ENCODE data around the gene WAPL.

Gene WAPL

GRCh38 chr10:86437447-86437846, 84.1 kb downstream of the WAPL start:
- Histone ChIP-seq H3K27ac (ENCODE audit: low read depth, low read length) (no peak overlapping the region), H3K9ac (ENCODE audit: low read depth, low read length) (no peak overlapping the region), H3K4me1 (ENCODE audit: control insufficient read depth, insufficient read depth, low read length) (peaks cover 32% of the 10 kb centered on the region), H3K36me3 (ENCODE audit: control insufficient read depth, insufficient read depth, low read length) (peaks cover 70% of the 10 kb centered on the region), H3K9me3 (ENCODE audit: control insufficient read depth, insufficient read depth, low read length) (no peaks in the 10 kb centered on the region), H3K27me3 (ENCODE audit: control insufficient read depth, insufficient read depth, low read length) (no peaks in the 10 kb centered on the region), H3K4me3 (ENCODE audit: low read depth, low read length) (no peak overlapping the region)

GRCh38 chr10:86436963-86437362, 84.6 kb downstream of the WAPL start:
- H3K4me1 ChIP-seq (ENCODE audit: control insufficient read depth, insufficient read depth, low read length), result peaks cover 32% of the 10 kb centered on the region
- H3K27me3 ChIP-seq (ENCODE audit: control insufficient read depth, insufficient read depth, low read length), result no peaks in the 10 kb centered on the region
- H3K27ac ChIP-seq (ENCODE audit: low read depth, low read length), result no peak overlapping the region
- no peak overlapping the region for H3K9ac ChIP-seq (ENCODE audit: low read depth, low read length)
- no peak overlapping the region for H3K4me3 ChIP-seq (ENCODE audit: low read depth, low read length)
- H3K36me3 ChIP-seq (ENCODE audit: control insufficient read depth, insufficient read depth, low read length), result peaks cover 65% of the 10 kb centered on the region
- no peaks in the 10 kb centered on the region for H3K9me3 ChIP-seq (ENCODE audit: control insufficient read depth, insufficient read depth, low read length)

- peaks cover 32% of the 10 kb centered on the region for H3K4me1 ChIP-seq (ENCODE audit: control insufficient read depth, insufficient read depth, low read length)
- no peak overlapping the region for H3K27ac ChIP-seq (ENCODE audit: low read depth, low read length)
- no peaks in the 10 kb centered on the region for H3K27me3 ChIP-seq (ENCODE audit: control insufficient read depth, insufficient read depth, low read length)
- H3K9ac ChIP-seq (ENCODE audit: low read depth, low read length), result no peak overlapping the region
- H3K4me3 ChIP-seq (ENCODE audit: low read depth, low read length), result no peak overlapping the region
- peaks cover 44% of the 10 kb centered on the region for H3K36me3 ChIP-seq (ENCODE audit: control insufficient read depth, insufficient read depth, low read length)
- H3K9me3 ChIP-seq (ENCODE audit: control insufficient read depth, insufficient read depth, low read length), result no peaks in the 10 kb centered on the region
These were observed 86.9 kb downstream of the WAPL start for GRCh38 chr10:86434656-86435055.

GRCh38 chr10:86423739-86424138, 97.9 kb downstream of the WAPL start:
- no peak overlapping the region for H3K9ac ChIP-seq (ENCODE audit: low read depth, low read length)
- no peaks in the 10 kb centered on the region for H3K36me3 ChIP-seq (ENCODE audit: control insufficient read depth, insufficient read depth, low read length)
- peak overlapping the region; percentile 74 for H3K27ac ChIP-seq (ENCODE audit: low read depth, low read length)
- peak overlapping the region; percentile 13; the same call in 1 of the 2 replicates for H3K4me3 ChIP-seq (ENCODE audit: low read depth, low read length)
- no peaks in the 10 kb centered on the region for H3K9me3 ChIP-seq (ENCODE audit: control insufficient read depth, insufficient read depth, low read length)
- peaks cover 13% of the 10 kb centered on the region; the same call in 1 of the 2 replicates for H3K4me1 ChIP-seq (ENCODE audit: control insufficient read depth, insufficient read depth, low read length)
- H3K27me3 ChIP-seq (ENCODE audit: control insufficient read depth, insufficient read depth, low read length), result no peaks in the 10 kb centered on the region

GRCh38 chr10:86419101-86419500, 102.5 kb downstream of the WAPL start:
- H3K4me3 ChIP-seq (ENCODE audit: low read depth, low read length), result no peak overlapping the region
- peaks cover 16% of the 10 kb centered on the region for H3K4me1 ChIP-seq (ENCODE audit: control insufficient read depth, insufficient read depth, low read length)
- no peak overlapping the region for H3K9ac ChIP-seq (ENCODE audit: low read depth, low read length)
- H3K9me3 ChIP-seq (ENCODE audit: control insufficient read depth, insufficient read depth, low read length), result no peaks in the 10 kb centered on the region
- H3K27ac ChIP-seq (ENCODE audit: low read depth, low read length), result no peak overlapping the region
- no peaks in the 10 kb centered on the region for H3K36me3 ChIP-seq (ENCODE audit: control insufficient read depth, insufficient read depth, low read length)
- H3K27me3 ChIP-seq (ENCODE audit: control insufficient read depth, insufficient read depth, low read length), result no peaks in the 10 kb centered on the region

- H3K27ac ChIP-seq (ENCODE audit: low read depth, low read length), result no peak overlapping the region
- H3K27me3 ChIP-seq (ENCODE audit: control insufficient read depth, insufficient read depth, low read length), result no peaks in the 10 kb centered on the region
- H3K9me3 ChIP-seq (ENCODE audit: control insufficient read depth, insufficient read depth, low read length), result no peaks in the 10 kb centered on the region
- no peaks in the 10 kb centered on the region for H3K36me3 ChIP-seq (ENCODE audit: control insufficient read depth, insufficient read depth, low read length)
- H3K4me1 ChIP-seq (ENCODE audit: control insufficient read depth, insufficient read depth, low read length), result peaks cover 5% of the 10 kb centered on the region
- H3K9ac ChIP-seq (ENCODE audit: low read depth, low read length), result no peak overlapping the region
- no peak overlapping the region for H3K4me3 ChIP-seq (ENCODE audit: low read depth, low read length)
These were observed 106.0 kb downstream of the WAPL start for GRCh38 chr10:86415583-86415982.

GRCh38 chr10:86415116-86415515, 106.5 kb downstream of the WAPL start:
- Histone ChIP-seq H3K9me3 (ENCODE audit: control insufficient read depth, insufficient read depth, low read length) (no peaks in the 10 kb centered on the region), H3K4me3 (ENCODE audit: low read depth, low read length) (no peak overlapping the region), H3K9ac (ENCODE audit: low read depth, low read length) (no peak overlapping the region), H3K36me3 (ENCODE audit: control insufficient read depth, insufficient read depth, low read length) (no peaks in the 10 kb centered on the region), H3K4me1 (ENCODE audit: control insufficient read depth, insufficient read depth, low read length) (peaks cover 5% of the 10 kb centered on the region), H3K27ac (ENCODE audit: low read depth, low read length) (no peak overlapping the region), H3K27me3 (ENCODE audit: control insufficient read depth, insufficient read depth, low read length) (no peaks in the 10 kb centered on the region)

GRCh38 chr10:86413046-86413728, 108.4 kb downstream of the WAPL start:
- no peak overlapping the region for H3K4me3 ChIP-seq (ENCODE audit: low read depth, low read length)
- peaks cover 5% of the 10 kb centered on the region for H3K4me1 ChIP-seq (ENCODE audit: control insufficient read depth, insufficient read depth, low read length)
- H3K27ac ChIP-seq (ENCODE audit: low read depth, low read length), result no peak overlapping the region
- H3K9ac ChIP-seq (ENCODE audit: low read depth, low read length), result no peak overlapping the region
- H3K27me3 ChIP-seq (ENCODE audit: control insufficient read depth, insufficient read depth, low read length), result no peaks in the 10 kb centered on the region
- H3K9me3 ChIP-seq (ENCODE audit: control insufficient read depth, insufficient read depth, low read length), result no peaks in the 10 kb centered on the region
- H3K36me3 ChIP-seq (ENCODE audit: control insufficient read depth, insufficient read depth, low read length), result no peaks in the 10 kb centered on the region

GRCh38 chr10:86411852-86412560, 109.6 kb downstream of the WAPL start:
- Histone ChIP-seq H3K9ac (ENCODE audit: low read depth, low read length) (no peak overlapping the region), H3K4me1 (ENCODE audit: control insufficient read depth, insufficient read depth, low read length) (peaks cover 5% of the 10 kb centered on the region), H3K27me3 (ENCODE audit: control insufficient read depth, insufficient read depth, low read length) (no peaks in the 10 kb centered on the region), H3K9me3 (ENCODE audit: control insufficient read depth, insufficient read depth, low read length) (no peaks in the 10 kb centered on the region), H3K36me3 (ENCODE audit: control insufficient read depth, insufficient read depth, low read length) (no peaks in the 10 kb centered on the region), H3K4me3 (ENCODE audit: low read depth, low read length) (no peak overlapping the region), H3K27ac (ENCODE audit: low read depth, low read length) (no peak overlapping the region)

- Histone ChIP-seq H3K4me1 (ENCODE audit: control insufficient read depth, insufficient read depth, low read length) (peaks cover 5% of the 10 kb centered on the region), H3K4me3 (ENCODE audit: low read depth, low read length) (no peak overlapping the region), H3K27me3 (ENCODE audit: control insufficient read depth, insufficient read depth, low read length) (no peaks in the 10 kb centered on the region), H3K9ac (ENCODE audit: low read depth, low read length) (no peak overlapping the region), H3K36me3 (ENCODE audit: control insufficient read depth, insufficient read depth, low read length) (no peaks in the 10 kb centered on the region), H3K27ac (ENCODE audit: low read depth, low read length) (no peak overlapping the region), H3K9me3 (ENCODE audit: control insufficient read depth, insufficient read depth, low read length) (no peaks in the 10 kb centered on the region)
These were observed 110.2 kb downstream of the WAPL start for GRCh38 chr10:86411281-86411841.

- H3K36me3 ChIP-seq (ENCODE audit: control insufficient read depth, insufficient read depth, low read length), result no peaks in the 10 kb centered on the region
- no peaks in the 10 kb centered on the region for H3K27me3 ChIP-seq (ENCODE audit: control insufficient read depth, insufficient read depth, low read length)
- no peak overlapping the region for H3K4me3 ChIP-seq (ENCODE audit: low read depth, low read length)
- H3K4me1 ChIP-seq (ENCODE audit: control insufficient read depth, insufficient read depth, low read length), result peaks cover under 1% of the 10 kb centered on the region
- no peaks in the 10 kb centered on the region for H3K9me3 ChIP-seq (ENCODE audit: control insufficient read depth, insufficient read depth, low read length)
- H3K9ac ChIP-seq (ENCODE audit: low read depth, low read length), result no peak overlapping the region
- no peak overlapping the region for H3K27ac ChIP-seq (ENCODE audit: low read depth, low read length)
These were observed 111.0 kb downstream of the WAPL start for GRCh38 chr10:86410542-86411124.
